HG03025 (cell line): ENCODE data around the gene MED25.

Source experiments
- ATAC-seq: cut with Tn5 transposase; IDR thresholded peaks from one replicate; pipeline ENCODE4 v1.9.1; 2021; ENCODE audit warnings: mild to moderate bottlenecking, moderate library complexity; ENCODE audit not compliant: unreplicated experiment, low FRiP score

Gene MED25

GRCh38 chr19:49881672-49882394 is 63.7 kb downstream of the MED25 start:
- no peak for ATAC-seq

GRCh38 chr19:49882643-49883042 is 64.6 kb downstream of the MED25 start:
- ATAC-seq = no peak

- ATAC-seq = no peak
These were observed 65.0 kb downstream of the MED25 start for GRCh38 chr19:49883094-49883493.

DNA sequence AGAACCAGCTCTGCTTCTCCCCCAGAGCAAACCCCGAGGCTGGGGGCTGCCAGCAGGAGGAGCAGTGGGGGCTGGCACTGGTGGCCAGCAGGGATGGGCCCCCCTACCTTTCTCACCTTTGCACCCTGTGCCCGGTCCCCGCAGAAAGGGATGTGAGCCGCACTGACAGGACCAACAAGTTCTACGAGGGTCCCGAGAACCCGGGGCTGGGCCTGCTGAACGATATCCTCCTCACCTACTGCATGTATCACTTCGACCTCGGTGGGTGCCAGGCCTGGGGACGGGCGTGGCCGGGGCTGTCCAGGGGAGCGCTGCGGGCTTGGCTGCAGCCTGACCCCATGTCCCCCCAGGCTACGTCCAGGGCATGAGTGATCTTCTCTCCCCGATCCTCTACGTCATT is 66.0 kb downstream of the MED25 start:
- no peak for ATAC-seq

- ATAC-seq = no peak
These were observed 66.7 kb downstream of the MED25 start for GRCh38 chr19:49884760-49885159.
